GM19035 (cell line): ENCODE measurements around the gene RTP3.

Source experiments
- ATAC-seq: cut with Tn5 transposase; IDR thresholded peaks from one replicate; pipeline ENCODE4 v1.9.1; 2021; ENCODE audit not compliant: unreplicated experiment

RTP3 gene

GRCh38 chr3:46497556-46498265 lies at the start of gene RTP3:
Gene RTP3, plus strand, starts transcription at chr3:46497976. Its CDS starts 87 bp downstream, at chr3:46498063.
- no peak for ATAC-seq

GRCh38 chr3:46448721-46449120 lies 49.1 kb upstream of the RTP3 start:
- no peak for ATAC-seq

GRCh38 chr3:46449755-46450552 lies 47.8 kb upstream of the RTP3 start:
- ATAC-seq, result no peak

- no peak for ATAC-seq
These were observed 44.1 kb upstream of the RTP3 start for GRCh38 chr3:46453526-46454208.

- ATAC-seq, result no peak
These were observed 43.6 kb upstream of the RTP3 start for GRCh38 chr3:46454209-46454595.

- no peak for ATAC-seq
These were observed 43.2 kb upstream of the RTP3 start for GRCh38 chr3:46454606-46455005.

- ATAC-seq, result no peak
These were observed 42.3 kb upstream of the RTP3 start for GRCh38 chr3:46455231-46456115.

- ATAC-seq, result no peak
These were observed 41.7 kb upstream of the RTP3 start for GRCh38 chr3:46456118-46456517.

- no peak for ATAC-seq
These were observed 37.7 kb upstream of the RTP3 start for GRCh38 chr3:46460051-46460450.

GRCh38 chr3:46462111-46462510 lies 35.7 kb upstream of the RTP3 start:
- no peak for ATAC-seq

GRCh38 chr3:46462511-46462910 lies 35.3 kb upstream of the RTP3 start:
- ATAC-seq, result no peak

GRCh38 chr3:46463120-46463867 lies 34.5 kb upstream of the RTP3 start:
- no peak for ATAC-seq

- no peak for ATAC-seq
These were observed 33.9 kb upstream of the RTP3 start for GRCh38 chr3:46463868-46464241.

- ATAC-seq, result no peak
These were observed 33.2 kb upstream of the RTP3 start, which contains the start of gene LTF for GRCh38 chr3:46464326-46465195. Gene LTF, minus strand, starts transcription at chr3:46464905. Its CDS starts 38 bp downstream, at chr3:46464867.

- no peak for ATAC-seq
These were observed 32.6 kb upstream of the RTP3 start for GRCh38 chr3:46465196-46465520.

GRCh38 chr3:46466273-46466672 lies 31.5 kb upstream of the RTP3 start:
- ATAC-seq, result no peak

GRCh38 chr3:46466871-46467403 lies 30.8 kb upstream of the RTP3 start:
- ATAC-seq, result no peak

- no peak for ATAC-seq
These were observed 30.2 kb upstream of the RTP3 start for GRCh38 chr3:46467562-46467961.
